Mammary epithelial cell (primary cell): ENCODE results near the gene IPO7.

ENCODE experiments used
- CTCF ChIP-seq, 2 donors: IDR thresholded peaks in 1 of 2; conservative IDR thresholded peaks in 1 of 2; 2 replicates each; pipeline ENCODE4 v1.5.1; 2011 to 2012; ENCODE audit warnings: inconsistent platforms in 2 of 2, low read length in 2 of 2, mild to moderate bottlenecking in 2 of 2, control low read depth in 1 of 2, low read depth in 1 of 2; ENCODE audit not compliant: insufficient read depth in 1 of 2; ENCODE audit errors: extremely low read depth in 1 of 2
- EZH2 ChIP-seq: IDR thresholded peaks from 2 replicates; pipeline ENCODE4 v1.6.1; 2012; ENCODE audit warnings: low read length, inconsistent platforms, borderline replicate concordance

- TF ChIP-seq CTCF (conservative IDR thresholded peaks at IDR 0.05 in 1 of 2, IDR thresholded peaks at IDR 0.05 in 1 of 2; ENCODE audit: extremely low read depth in 1 of 2, insufficient read depth in 1 of 2, low read depth in 1 of 2, low read length in 2 of 2) (no peak), EZH2 (no peak)
Measured at GRCh38 chr11:9379041-9379440, 5.4 kb upstream of the IPO7 start.
